Measurements from ENCODE around the gene RARB.

GRCh38 chr3:25515171-25515570 lies 87.1 kb downstream of the RARB start:
- no peak for TF ChIP-seq GABPA (IDR thresholded peaks at IDR 0.05; ENCODE audit: low read depth)
- no peak for TF ChIP-seq CTCF (IDR thresholded peaks at IDR 0.05; ENCODE audit: insufficient read depth, low read length)
